HG03175 (cell line): ENCODE results near the gene KY.

ENCODE experiments used
- ATAC-seq: cut with Tn5 transposase; IDR thresholded peaks from one replicate; pipeline ENCODE4 v1.9.1; 2021; ENCODE audit warnings: mild to moderate bottlenecking, moderate library complexity; ENCODE audit not compliant: unreplicated experiment

The KY gene

DNA sequence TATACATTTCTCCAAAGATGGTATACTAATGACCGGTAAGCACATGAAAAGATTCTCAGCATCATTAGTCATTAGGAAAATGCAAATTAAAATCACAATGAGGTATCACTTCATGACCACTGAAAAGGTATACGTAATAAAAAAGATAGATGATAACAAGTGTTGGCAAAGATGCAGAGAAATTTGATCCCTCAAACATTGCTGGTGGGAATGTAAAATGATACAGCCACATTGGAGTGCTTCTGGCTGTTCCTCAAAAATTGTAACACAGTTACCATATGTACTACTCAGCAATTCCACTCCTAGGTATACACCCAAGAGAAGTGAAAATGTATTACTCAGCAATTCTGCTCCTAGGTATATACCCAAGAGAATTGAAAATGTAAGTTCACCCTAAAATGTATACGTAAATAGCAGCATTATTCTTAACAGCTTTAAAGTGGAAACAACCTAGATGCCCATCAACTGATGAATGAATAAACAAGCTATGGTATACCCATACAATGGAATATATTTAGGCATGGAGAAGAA is 25.0 kb upstream of the KY start:
- ATAC-seq: no peak

DNA sequence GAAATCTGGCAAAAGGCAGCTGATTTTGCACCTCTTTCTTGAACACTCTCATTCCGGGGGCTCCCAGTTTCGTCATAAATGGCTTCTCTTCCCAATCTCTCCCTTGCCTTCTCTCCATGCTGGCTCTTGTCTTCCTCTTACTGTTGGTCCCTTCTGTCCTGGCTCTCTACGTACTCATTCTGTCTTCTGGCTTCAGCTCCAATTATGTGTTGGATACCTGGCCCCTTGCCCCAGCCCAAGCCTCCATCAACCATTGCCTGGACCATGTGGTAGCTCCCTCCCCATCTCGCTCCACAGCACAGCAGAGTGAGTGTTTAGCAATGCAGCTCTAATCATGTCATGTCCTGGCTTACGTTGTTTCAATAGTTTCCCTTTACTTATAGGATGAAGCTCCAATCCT is 21.7 kb upstream of the KY start:
- no peak for ATAC-seq

DNA sequence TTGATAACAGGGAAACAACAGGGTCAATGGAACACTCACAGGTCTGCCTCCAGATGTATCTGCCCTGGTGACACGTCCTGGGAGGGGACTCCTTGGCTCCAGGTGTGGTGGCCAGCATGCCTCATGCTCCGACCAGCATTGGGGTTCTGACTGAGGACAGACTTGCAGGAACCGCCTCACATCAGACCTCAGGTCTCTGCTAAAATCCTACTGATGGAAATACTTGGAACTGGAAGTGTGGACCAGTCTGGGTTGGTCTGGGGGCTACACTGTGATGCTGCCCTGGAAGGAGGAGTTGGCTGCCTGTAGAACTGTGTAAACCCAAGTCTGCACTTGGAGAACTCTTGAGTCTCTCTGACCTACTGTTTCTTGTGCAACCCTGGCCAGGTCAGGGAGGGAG is 17.1 kb upstream of the KY start:
- no peak for ATAC-seq

DNA sequence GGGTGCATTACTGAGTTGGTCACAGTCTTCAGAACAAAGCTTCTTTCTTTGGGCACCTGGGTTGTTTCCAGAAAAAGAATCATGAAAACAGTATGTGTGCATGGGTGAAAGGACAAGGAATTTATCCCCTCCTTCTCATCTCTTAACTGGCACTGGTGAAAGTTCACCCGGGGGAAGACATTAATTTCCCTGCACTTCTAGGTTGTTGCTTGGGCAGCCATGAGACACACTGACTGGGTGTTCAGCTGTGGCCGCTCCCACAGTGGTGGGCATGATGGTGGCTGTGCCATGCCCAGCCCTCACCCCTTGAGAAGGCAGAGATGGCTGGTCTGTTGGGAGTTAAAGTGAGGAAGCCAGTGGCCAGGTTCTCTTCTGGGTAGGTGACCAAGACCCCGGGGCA is 16.6 kb upstream of the KY start:
- no peak for ATAC-seq

DNA sequence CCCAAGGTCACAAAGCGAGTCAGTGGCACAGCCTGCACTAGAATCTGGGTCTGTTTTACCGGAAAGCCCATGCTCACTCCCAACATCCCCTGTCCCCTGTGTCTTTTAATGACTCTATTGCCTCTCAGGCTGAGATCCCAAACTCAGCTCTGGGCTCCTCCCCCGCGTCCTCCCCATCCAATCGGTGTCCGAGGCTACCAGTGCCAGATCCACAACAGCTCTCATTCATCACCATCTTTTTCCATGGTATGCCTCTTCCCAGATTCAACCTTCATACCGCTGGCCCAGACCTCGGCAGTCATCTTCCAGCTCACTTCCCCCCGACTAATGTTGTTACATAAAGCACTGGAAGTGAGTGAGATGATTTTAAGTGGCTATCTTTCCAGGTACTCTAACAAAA is 16.1 kb upstream of the KY start:
- no peak for ATAC-seq

DNA sequence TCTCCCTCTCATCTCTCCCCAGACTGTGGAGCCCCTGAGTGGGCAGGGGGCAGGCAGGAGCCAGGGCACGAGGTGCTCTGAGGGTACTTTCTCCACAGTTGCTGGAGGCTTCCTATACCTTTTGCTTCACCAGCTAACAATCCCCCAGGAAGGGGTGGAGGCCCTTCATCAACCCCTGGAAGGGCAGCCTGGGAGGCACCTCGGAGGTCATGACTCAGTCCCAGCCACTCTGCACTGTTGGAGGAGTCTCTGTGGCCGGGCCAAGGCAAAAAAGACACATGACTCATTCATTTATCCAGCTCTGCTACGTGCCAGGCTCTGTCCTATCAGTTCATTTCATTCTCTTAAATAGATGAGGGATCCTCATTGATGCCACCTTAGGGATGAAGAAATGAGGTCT is 15.6 kb upstream of the KY start:
- ATAC-seq: no peak

DNA sequence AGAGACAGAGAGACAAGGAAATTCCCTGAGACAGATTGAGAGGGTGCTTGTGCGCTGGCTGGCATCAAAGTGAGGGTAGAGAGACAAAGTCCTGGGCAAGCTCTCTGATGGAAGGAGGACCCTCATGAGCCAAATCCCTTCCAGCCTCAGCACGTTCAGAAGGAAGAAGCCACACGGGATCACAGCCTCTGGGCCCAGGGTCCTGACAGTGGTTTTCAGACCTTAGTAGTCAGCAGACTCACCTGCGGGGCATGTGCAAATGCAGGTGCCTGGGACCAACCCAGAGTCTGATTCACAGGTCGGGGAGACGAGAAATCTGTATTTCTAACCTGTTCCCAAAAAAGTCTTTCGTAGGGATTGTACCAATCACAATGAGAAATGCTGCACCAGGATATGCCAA is 15.2 kb upstream of the KY start:
- ATAC-seq: no peak

DNA sequence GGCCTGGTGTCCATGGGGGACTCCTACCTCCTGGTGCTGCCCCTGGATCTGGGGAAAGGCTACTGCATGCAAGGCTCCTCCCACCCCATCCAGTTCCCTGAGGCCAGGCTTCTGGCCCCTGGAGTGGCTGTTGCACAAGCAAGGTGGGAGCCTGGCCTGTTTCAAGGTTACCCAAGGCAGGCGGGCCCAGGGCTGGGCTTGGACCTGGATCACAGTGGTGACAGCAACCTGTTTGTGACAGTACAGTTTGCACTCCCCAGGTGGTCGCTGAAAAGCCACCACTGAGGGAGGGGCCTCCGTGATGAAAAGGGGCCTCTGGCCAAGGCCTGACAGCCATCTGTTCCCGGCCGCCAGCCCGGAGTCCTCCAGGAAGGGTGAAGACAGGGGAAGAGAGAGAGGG is 14.4 kb upstream of the KY start:
- no peak for ATAC-seq

DNA sequence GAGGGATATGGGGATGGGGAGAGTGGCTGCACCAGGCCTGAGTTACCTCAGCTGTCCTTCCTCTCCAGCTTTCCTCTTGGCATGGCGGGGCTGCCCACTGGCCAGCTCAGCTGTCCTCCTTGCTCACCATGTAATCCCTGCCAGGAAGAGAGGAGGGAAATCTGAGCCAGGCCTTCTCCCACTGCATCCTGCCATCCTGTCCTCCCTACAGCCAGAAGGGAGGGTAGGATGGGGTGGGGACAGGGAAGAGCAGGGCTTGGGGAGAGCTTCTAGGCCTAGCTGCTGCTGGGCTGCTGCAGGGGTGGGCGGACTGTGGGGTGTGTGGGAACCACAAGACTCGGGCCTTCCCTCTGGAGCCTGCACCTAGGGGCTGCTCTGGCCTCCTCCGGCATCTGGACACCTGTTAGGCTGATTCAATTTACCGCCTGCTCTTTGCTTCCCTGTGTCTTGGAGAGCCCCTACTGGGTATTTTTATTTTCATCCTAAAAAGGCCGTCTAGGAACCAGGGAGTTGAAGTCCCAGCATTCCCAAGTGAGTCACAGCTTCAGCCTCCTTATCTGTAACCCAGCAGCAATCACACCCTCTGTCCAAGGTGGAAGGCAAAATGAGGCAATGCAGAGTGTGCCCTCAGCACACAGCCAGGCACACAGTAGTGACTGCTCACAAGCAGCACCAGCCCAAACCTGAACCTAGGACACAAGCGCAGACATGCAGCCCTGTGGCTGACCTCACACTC is 13.1 kb upstream of the KY start:
- ATAC-seq: no peak

DNA sequence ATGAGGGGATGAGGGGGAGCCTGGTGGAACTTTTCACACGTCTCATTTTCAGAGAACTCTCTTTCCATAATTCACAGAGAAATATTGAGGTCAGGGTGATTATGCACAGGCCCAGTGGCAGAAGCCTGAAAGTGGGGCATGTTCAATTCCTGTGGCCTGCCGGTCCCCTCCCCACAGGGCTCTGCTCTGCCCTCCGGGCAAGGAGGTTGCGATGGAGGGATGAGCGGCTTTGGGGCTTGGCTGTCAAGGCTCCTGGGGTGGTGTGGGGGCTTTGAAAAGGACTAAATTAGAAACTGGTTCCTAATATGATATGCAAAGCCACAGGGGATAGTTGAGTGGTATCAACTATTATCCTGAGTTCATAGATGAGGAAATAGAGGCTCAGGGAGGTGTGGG is 9.2 kb upstream of the KY start:
- no peak for ATAC-seq

DNA sequence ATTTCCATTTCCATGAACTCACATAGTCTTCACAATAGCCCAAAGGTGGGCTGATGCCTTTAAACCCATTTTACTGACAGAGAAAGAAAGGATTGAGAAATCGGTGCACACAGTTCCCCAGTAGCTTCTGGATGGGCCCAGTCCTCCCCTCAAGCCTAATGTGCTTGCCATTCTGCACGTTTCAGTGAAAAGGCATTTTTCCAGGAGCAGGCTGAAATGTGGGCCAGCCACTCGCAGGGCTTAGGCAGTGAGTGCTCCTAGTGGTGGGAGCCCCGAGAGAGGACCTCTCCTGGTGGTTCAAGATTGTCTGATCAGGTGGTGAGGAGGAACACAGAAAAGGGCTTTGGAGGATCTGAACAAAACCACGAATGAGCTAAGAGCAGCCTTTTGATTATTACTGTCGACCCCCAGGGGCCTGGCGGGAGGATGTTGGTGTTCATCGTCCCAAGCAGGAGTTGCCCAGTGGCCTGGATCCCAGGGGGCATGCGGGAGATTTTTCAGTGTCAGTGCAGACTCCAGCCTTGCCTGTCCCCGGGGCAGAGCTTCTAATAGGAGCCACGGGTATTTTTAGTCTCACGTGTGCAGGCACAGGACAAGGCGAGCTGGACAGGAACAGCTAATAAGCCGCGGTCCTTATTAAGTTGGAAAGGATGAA is 8.7 kb upstream of the KY start:
- no peak for ATAC-seq

DNA sequence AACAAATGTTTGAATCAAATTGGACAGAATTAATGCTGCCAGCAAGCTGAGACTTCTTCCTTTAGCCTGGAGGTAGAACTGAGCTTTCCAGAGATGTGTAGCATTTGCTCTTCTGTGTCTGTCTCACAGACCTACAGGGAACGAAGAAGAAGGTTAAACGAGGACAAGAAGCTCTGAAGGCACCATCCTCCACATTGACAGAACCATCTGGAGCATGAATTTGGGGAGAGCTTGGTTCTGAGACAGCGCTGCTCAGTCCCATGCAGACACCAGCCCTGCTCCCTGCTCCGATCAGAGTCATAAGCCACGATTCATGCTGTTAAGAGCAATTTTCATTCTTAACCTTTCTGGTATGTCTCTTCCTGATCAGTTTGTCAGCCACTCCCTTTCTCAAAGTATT is 7.7 kb upstream of the KY start:
- no peak for ATAC-seq

DNA sequence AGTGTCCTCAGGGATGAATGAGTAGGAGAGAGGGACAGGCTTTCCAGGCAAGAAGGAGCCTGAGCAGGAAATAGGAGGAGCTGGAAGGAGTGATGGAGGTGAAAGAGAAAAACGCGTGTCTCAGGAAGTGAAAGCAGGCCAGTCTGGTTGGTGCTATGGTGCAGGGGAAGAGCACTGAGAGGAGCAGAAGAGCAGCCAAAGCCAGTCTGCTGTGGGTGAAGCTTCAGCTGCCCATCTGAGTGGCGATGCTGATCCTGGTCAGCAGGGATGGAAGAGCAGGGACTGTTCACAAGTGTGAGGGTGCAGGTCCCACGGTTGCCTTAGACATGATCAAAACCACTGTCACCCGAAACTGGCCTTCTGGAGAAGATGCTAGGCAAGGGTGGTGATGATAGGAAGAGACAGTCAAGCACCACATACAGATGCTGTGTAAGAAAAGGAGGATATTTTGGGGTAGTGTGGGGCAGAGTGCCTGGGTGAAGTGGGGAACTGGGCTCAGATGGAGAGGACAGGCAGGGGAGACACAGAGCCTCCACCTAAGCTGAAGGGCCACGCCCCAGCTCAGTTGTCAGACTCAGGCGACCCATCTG is 5.5 kb upstream of the KY start:
- ATAC-seq: no peak

DNA sequence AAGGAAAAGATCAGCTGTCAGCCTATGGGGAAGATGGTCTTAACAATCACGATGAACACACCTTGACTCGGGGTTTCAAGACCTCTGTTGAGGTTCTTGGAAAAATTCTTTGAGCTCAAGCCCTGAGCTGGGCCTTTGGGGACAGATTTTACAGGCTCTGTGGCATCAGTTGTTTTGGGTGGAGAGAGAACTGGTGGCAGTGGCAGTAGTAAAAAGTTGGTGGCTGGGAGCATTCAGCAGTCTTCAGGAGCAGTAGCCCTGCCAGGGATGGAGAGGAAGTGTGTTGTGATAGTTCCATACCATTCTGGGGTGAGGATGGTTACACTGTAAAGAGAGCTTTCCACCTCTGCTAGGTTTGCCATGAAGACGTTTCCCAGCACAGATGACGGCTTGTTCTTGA is 4.9 kb upstream of the KY start:
- ATAC-seq: no peak

DNA sequence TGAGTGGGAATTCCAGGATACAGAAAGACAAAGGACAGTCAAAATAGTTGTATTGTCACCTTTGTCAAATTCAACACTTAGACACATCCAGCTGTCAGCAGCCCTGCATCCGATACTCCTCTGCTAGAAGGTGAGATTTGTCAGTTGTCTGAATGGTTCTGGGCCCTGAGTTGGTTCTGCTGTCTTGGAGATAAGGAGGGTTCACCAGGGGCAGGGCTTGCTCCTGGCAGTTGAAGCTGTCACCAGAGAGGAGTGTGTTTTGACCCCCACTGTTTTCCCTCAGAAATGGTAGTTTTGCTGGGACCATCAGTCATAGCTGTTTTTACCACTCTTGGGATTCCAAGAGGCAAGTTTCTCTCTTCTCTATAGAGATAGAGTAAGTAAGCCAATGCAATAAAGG is 3.2 kb upstream of the KY start:
- ATAC-seq: no peak

DNA sequence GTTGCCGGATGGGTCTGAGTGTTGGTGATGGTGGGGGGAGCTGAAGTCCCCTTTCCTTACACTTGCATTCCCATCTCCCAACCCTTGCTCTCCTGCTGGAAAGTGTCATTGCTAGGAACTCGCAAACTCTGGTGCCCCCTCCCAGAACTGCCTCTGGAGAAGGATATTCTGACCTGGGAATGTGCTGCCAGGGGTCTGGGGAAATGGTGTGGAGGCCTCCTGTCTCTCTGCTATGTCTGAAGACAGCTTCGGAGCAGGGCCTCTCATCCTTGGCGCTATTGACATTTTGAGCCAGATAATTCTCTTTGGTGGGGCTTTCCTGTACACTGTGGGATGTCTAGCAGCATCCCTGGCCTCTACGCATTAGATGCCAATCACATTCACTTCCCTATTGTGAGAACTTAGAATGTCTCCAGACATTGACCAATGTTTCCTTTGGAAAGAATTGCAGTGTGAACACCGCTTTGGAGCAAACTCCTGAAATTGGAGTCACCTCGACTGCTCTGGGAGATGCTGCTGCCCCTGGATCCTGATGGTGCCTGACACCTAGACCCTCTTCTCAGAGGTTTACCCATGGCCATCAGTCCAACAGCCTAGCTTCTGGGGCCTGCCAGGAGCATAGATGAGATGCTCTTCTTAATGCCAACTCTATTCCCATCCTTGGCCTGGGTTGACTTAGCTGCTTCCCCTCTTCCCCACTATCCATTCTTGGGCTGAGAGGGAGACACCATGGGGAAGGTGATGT is 2.2 kb upstream of the KY start:
- no peak for ATAC-seq

DNA sequence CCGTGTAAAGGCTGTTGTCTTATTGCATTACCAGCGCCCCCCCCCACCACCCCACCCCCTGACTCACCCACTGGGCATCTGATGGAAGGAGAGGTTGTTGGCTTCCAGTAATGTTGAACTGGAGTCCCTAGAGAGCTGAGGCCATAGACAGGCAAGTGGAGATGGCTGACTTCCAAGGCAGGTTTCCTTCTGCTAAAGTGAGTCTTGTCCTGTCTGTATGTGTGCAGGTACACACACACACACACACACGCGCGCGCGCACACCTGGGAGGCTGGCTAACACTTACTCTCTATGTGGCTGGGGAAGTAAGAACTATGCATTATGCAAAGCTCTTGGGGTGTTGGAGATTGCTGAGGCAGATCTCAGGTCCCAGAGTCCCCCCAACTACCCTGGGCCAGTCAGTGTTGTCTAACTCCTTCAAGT is 1.6 kb upstream of the KY start:
- ATAC-seq: no peak

DNA sequence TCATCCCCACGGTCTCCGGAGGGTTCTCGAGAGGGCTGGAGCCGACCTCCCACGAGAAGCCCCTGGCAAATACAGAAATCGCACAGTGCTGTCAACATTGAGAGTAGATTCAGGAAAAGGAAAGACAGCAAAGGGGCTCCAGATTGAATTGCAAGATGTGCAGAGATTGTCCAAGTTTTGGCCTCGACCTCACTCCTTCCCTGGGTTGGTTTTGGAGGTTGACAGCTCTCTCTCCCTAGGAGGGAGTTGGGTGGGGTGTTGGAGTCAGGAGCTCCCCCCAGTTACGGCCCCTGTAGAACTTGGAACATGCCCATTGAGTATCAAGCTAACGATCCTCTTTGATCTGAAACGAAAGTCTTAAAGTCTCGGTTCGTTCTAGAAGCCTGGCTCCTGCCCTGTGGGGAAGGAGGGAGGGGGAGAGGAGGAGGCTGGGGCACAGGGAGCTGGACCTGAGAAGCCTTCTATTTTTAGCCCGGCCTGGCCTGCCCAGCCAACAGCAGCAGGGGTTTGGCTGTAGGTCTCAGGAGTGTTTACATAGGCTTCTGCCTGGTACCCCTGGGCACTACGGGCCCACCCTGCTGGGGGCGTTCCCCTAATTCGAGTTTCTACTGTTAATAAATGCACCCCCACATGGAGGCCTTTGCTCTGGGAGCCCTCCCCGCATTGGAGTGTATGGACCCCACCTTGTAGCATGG is 672 bp upstream of the KY start:
- no peak for ATAC-seq

DNA sequence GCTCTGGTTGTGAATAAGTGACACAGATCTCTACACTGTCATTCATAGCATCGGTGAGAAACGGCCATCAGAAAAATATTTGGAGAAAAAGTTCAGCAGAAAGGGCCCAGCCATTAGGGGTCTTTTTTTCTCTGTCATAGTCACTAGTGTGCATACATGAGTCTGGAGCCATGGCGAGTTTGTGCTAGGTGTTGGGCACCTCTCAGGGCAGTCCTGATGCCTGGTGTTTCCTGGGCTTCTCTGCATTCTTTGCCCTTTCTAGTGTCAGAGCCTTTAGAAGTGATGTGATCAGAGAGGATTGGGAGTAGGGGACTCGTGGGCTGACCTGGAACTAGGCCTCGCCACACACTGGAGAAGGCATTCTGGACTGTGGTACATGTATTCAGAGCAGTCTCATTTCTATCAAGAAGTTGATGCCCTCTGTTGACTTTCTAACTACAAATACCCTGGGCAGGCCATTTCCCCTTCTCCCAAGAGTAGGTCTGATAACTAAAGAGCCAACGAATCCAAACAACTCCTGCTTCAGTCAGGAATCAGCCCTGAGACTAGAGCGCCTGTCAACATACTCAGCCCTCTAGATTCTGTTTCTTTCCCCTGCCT is 1.6 kb downstream of the KY start:
- no peak for ATAC-seq

DNA sequence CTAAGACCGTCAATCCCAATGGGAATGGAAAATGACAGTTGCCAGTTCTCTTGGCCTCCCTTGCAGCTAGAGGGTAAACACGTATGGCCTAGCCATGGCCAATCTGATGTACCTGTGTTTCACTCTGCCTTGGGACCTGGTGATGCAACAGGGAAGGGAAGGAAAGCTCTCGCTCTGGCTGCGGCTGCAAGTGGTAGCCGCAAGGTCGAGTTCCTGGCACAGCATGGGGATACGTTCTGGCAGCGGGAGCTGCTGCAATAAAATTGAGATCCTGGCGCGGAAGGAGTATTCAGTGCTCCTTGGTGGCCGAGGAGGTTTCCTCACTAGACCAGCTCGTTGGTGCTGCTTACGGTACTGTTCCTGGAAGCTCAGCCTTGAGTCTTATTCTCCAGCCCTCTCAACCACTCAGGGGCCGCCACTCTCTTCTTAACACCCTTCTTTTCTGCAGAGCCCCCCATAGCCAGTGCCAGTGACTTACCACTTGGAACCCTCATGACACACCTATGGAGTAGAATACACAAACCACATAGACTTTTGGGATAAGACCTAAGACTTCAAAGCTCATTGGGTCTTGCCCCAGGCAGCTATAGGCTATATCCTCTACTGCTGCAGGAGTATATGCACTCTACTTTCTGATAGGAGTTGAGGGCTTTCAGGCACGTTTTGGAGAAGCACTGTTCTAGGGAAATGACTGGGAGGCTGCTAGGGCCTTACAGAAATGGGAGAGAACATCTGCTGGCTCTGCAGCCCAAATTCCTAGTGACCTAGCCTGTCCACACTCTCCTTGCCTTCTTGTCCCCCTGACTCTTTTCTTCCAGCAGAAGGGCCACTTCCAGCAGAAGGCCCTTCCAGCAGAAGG is 2.7 kb downstream of the KY start:
- ATAC-seq: no peak
